Measurements from ENCODE around the gene MIDN. TPM values are rescaled to one million over a fixed set of nuclear protein-coding genes. Genes with fewer than 3 reads are reported as not detected.

The MIDN gene
- total and polyA plus RNA-seq, 10 of the 15 experiments (the other 5 are each of a cell fraction or from before 2014, with no cell fraction given) = 0.38 to 51.5 (median 7.2) TPM

DNA sequence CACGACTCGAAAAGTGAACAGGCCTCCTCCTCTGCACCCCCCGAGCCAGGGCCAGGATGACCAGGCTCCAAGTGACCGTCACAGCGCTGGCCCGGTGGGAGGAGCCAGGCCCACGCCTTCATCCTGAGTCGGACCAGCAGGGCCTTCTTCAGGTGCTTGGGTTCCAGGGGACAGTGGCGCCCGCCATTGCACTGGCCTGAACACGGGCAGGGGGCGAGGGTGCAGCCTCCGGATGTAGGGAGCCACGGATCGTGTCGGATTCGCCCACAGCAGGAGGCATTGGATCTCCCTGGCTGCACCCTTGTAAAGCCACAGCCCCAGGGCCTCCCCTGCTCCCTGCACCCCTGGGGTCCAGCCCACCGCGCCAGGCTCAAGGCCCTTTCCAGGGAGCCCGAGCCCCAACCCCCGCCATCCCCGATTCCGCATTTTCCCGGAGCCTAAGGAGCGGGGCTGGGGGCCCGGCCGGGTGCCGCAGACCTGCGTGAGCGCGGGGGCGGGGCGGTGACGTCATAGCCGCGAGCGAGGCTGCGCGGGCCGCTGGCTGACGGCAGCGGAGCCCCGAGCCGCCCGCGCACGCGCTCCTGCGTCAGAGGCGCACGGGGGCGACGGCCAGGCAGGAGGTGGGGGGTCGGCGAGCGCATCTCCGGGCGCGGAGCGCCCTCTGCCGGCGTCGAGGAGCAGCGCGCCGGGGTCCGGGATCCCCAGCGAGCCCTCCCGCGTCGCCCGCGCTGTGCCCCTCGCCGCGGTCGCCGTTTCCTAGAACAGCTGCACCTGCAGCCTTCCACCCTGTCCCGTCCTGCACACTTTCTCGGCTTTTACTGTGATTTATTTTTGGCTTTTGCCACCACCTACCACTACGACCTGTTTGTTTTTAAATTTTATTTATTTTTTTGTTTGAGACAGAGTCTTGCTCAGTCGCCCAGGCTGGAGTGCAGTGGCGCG lies 8.3 kb upstream of the MIDN start (continued):
- TF ChIP-seq GATAD2B (conservative IDR thresholded peaks at IDR 0.05; ENCODE audit: low read depth) (peak; percentile 97), ZNF217 (IDR thresholded peaks at IDR 0.05) (peak; percentile 67; the same call in 1 of the 2 replicates), PAX5 (IDR thresholded peaks at IDR 0.05; ENCODE audit: borderline replicate concordance, low read depth, low read length) (peak; percentile 47; the same call in 1 of the 2 replicates), RELA (IDR thresholded peaks at IDR 0.05; ENCODE audit: borderline replicate concordance, partially characterized antibody) (peak; percentile 88), CHD2 (IDR thresholded peaks at IDR 0.05; ENCODE audit: borderline replicate concordance, low read depth, low read length) (peak; percentile 51; the same call in 1 of the 2 replicates), TAF1 (IDR thresholded peaks at IDR 0.05; ENCODE audit: borderline replicate concordance, low read depth, low read length) (no peak), IKZF1 (conservative IDR thresholded peaks at IDR 0.05) (peak; percentile 97), CREB1 (IDR thresholded peaks at IDR 0.05; ENCODE audit: low read depth) (peak; percentile 95), SMARCA5 (IDR thresholded peaks at IDR 0.05) (peak; percentile 86; the same call in 1 of the 2 replicates), EGR1 (IDR thresholded peaks at IDR 0.05; ENCODE audit: borderline replicate concordance in 1 of 2, low read depth in 2 of 2, low read length in 2 of 2) (peak; percentile 53 to 96), IRF4 (IDR thresholded peaks at IDR 0.05; ENCODE audit: low read depth, low read length) (no peak), MYB (IDR thresholded peaks at IDR 0.05; ENCODE audit: borderline replicate concordance, low read depth, low read length) (no peak), RUNX3 (IDR thresholded peaks at IDR 0.05; ENCODE audit: low read length) (no peak), SMC3 (IDR thresholded peaks at IDR 0.05; ENCODE audit: borderline replicate concordance, low read length) (peak; percentile 55), TCF3 (IDR thresholded peaks at IDR 0.05; ENCODE audit: borderline replicate concordance, insufficient read depth, low read depth, low read length) (no peak), RAD51 (IDR thresholded peaks at IDR 0.05) (no peak), ZBED1 (IDR thresholded peaks at IDR 0.05; ENCODE audit: borderline replicate concordance) (no peak)
- TF ChIP-seq, protein P1, sequence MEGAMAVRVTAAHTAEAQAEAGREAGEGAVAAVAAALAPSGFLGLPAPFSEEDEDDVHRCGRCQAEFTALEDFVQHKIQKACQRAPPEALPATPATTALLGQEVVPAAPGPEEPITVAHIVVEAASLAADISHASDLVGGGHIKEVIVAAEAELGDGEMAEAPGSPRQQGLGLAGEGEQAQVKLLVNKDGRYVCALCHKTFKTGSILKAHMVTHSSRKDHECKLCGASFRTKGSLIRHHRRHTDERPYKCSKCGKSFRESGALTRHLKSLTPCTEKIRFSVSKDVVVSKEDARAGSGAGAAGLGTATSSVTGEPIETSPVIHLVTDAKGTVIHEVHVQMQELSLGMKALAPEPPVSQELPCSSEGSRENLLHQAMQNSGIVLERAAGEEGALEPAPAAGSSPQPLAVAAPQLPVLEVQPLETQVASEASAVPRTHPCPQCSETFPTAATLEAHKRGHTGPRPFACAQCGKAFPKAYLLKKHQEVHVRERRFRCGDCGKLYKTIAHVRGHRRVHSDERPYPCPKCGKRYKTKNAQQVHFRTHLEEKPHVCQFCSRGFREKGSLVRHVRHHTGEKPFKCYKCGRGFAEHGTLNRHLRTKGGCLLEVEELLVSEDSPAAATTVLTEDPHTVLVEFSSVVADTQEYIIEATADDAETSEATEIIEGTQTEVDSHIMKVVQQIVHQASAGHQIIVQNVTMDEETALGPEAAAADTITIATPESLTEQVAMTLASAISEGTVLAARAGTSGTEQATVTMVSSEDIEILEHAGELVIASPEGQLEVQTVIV (IDR thresholded peaks at IDR 0.05; ENCODE audit: borderline replicate concordance, partially characterized antibody) = no peak
- TF ChIP-seq, protein P2, sequence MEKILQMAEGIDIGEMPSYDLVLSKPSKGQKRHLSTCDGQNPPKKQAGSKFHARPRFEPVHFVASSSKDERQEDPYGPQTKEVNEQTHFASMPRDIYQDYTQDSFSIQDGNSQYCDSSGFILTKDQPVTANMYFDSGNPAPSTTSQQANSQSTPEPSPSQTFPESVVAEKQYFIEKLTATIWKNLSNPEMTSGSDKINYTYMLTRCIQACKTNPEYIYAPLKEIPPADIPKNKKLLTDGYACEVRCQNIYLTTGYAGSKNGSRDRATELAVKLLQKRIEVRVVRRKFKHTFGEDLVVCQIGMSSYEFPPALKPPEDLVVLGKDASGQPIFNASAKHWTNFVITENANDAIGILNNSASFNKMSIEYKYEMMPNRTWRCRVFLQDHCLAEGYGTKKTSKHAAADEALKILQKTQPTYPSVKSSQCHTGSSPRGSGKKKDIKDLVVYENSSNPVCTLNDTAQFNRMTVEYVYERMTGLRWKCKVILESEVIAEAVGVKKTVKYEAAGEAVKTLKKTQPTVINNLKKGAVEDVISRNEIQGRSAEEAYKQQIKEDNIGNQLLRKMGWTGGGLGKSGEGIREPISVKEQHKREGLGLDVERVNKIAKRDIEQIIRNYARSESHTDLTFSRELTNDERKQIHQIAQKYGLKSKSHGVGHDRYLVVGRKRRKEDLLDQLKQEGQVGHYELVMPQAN (conservative IDR thresholded peaks at IDR 0.05) = peak; percentile 69
- TF ChIP-seq, protein P3, sequence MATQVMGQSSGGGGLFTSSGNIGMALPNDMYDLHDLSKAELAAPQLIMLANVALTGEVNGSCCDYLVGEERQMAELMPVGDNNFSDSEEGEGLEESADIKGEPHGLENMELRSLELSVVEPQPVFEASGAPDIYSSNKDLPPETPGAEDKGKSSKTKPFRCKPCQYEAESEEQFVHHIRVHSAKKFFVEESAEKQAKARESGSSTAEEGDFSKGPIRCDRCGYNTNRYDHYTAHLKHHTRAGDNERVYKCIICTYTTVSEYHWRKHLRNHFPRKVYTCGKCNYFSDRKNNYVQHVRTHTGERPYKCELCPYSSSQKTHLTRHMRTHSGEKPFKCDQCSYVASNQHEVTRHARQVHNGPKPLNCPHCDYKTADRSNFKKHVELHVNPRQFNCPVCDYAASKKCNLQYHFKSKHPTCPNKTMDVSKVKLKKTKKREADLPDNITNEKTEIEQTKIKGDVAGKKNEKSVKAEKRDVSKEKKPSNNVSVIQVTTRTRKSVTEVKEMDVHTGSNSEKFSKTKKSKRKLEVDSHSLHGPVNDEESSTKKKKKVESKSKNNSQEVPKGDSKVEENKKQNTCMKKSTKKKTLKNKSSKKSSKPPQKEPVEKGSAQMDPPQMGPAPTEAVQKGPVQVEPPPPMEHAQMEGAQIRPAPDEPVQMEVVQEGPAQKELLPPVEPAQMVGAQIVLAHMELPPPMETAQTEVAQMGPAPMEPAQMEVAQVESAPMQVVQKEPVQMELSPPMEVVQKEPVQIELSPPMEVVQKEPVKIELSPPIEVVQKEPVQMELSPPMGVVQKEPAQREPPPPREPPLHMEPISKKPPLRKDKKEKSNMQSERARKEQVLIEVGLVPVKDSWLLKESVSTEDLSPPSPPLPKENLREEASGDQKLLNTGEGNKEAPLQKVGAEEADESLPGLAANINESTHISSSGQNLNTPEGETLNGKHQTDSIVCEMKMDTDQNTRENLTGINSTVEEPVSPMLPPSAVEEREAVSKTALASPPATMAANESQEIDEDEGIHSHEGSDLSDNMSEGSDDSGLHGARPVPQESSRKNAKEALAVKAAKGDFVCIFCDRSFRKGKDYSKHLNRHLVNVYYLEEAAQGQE (IDR thresholded peaks at IDR 0.05; ENCODE audit: low read depth, low read length) = no peak

Data from GM12878 (cell line).